ENCODE results near the gene DR1.

DNA sequence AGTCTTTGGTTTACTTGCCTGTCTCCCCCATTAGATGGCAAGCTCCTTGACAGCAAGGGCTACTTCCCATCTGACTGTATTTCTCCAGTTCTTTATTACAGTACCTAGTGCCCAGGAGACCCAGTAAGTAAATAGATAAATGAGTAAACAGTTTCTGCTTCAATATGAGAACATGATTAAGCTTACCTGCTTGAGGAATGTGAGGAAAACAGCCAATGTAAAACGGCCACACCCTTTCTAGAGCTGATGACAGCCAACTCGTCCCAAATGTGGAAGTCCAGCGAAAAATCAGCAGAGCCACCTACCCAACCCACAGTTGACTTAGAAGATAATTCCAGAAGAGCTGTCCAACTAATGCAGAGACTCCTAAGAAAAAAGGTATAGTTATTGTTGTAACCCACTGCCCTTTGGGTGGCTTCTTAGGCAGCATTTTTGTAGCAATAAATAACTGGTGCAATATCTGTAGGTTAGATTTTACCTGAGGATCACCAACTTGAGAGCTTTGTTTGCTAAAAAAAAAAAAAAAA, 6.5 kb upstream of the DR1 start:
- TF ChIP-seq NFIC (IDR thresholded peaks at IDR 0.05; ENCODE audit: low read depth, low read length) (no peak), GATAD2B (conservative IDR thresholded peaks at IDR 0.05; ENCODE audit: low read depth) (no peak), POLR2AphosphoS2 (IDR thresholded peaks at IDR 0.05; ENCODE audit: low read depth, low read length) (no peak), POLR2AphosphoS5 (IDR thresholded peaks at IDR 0.05; ENCODE audit: low read length) (no peak), TAF1 (IDR thresholded peaks at IDR 0.05; ENCODE audit: borderline replicate concordance, low read depth, low read length) (no peak)
- TF ChIP-seq, protein P1, sequence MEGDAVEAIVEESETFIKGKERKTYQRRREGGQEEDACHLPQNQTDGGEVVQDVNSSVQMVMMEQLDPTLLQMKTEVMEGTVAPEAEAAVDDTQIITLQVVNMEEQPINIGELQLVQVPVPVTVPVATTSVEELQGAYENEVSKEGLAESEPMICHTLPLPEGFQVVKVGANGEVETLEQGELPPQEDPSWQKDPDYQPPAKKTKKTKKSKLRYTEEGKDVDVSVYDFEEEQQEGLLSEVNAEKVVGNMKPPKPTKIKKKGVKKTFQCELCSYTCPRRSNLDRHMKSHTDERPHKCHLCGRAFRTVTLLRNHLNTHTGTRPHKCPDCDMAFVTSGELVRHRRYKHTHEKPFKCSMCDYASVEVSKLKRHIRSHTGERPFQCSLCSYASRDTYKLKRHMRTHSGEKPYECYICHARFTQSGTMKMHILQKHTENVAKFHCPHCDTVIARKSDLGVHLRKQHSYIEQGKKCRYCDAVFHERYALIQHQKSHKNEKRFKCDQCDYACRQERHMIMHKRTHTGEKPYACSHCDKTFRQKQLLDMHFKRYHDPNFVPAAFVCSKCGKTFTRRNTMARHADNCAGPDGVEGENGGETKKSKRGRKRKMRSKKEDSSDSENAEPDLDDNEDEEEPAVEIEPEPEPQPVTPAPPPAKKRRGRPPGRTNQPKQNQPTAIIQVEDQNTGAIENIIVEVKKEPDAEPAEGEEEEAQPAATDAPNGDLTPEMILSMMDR (IDR thresholded peaks at IDR 0.05 in 2 of 3, conservative IDR thresholded peaks at IDR 0.05 in 1 of 3; ENCODE audit: control insufficient read depth in 2 of 3, extremely low read depth in 1 of 3, insufficient read depth in 1 of 3, low read depth in 3 of 3, low read length in 3 of 3) = no peak

Data from GM12878 (cell line).